OCI-LY3 (cell line): ENCODE results near the gene IFNG-AS1.

Experiments
- EZH2phosphoT487 ChIP-seq: fragments of 200-600 bp; shearing (Covaris generic); IDR thresholded peaks from 2 replicates; pipeline ENCODE4 v1.6.1; 2018; ENCODE audit warnings: antibody characterized with exemption, mixed run types, low read depth
- TF ChIP-seq, protein P1 (sequence below): fragments of 200-600, 300-600 bp; sonication (generic); IDR thresholded peaks from 2 replicates; pipeline ENCODE4 v1.5.1; 2014; ENCODE audit warnings: antibody characterized with exemption, low read length, low read depth

DNA sequence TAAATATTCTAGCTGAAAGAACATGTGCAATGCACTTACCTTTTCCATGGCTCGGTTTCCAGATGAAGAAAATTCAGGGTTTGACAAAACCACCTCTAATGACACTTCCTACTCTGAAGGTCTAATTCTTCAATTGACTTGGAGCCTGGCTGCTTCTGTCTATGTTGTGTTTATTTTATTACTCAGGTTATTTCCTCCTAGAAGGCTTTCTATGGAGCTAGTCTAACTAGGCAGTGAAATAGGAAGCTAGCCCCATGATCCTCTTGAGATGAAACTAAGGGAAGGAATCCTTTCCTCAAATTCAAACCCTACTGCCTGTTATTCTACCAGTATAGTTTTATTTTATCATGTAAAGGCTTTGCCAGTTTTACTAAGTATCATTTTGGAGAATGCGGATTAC lies 20.9 kb upstream of the IFNG-AS1 start:
- TF ChIP-seq, protein P1, sequence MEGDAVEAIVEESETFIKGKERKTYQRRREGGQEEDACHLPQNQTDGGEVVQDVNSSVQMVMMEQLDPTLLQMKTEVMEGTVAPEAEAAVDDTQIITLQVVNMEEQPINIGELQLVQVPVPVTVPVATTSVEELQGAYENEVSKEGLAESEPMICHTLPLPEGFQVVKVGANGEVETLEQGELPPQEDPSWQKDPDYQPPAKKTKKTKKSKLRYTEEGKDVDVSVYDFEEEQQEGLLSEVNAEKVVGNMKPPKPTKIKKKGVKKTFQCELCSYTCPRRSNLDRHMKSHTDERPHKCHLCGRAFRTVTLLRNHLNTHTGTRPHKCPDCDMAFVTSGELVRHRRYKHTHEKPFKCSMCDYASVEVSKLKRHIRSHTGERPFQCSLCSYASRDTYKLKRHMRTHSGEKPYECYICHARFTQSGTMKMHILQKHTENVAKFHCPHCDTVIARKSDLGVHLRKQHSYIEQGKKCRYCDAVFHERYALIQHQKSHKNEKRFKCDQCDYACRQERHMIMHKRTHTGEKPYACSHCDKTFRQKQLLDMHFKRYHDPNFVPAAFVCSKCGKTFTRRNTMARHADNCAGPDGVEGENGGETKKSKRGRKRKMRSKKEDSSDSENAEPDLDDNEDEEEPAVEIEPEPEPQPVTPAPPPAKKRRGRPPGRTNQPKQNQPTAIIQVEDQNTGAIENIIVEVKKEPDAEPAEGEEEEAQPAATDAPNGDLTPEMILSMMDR, result no peak
- no peak for TF ChIP-seq EZH2phosphoT487
